Motor neuron (in vitro differentiated cells): ENCODE results near the gene TFG. TPM values are rescaled to one million over a fixed set of nuclear protein-coding genes. Genes with fewer than 3 reads are reported as not detected.

Source experiments
- ATAC-seq, 8 experiments: fragments of 200-7000 bp; cut with Tn5 transposase; replicated peaks in 6 of 8; 2 replicates each; pipeline ENCODE4 v1.8.0; 2021; ENCODE audit warnings: mild to moderate bottlenecking in 8 of 8, moderate library complexity in 8 of 8
- H3K27ac ChIP-seq, 2 donors: fragments of 250-450 bp; sonication (Bioruptor Pico); 2 replicates each; pipeline ENCODE4 v1.9.0; 2021; ENCODE audit warnings: antibody characterized with exemption in 2 of 2, mild to moderate bottlenecking in 2 of 2, moderate library complexity in 1 of 2
- H3K4me1 ChIP-seq, 2 donors: fragments of 250-450 bp; sonication (Bioruptor Pico); replicated peaks in 1 of 2; 2 replicates each; pipeline ENCODE4 v1.6.1; 2021; ENCODE audit warnings: antibody characterized with exemption in 2 of 2, mild to moderate bottlenecking in 2 of 2, moderate library complexity in 1 of 2
- H3K4me3 ChIP-seq, 5 donors: fragments of 250-450 bp; sonication (Bioruptor Pico); 2 replicates each; pipeline ENCODE4 v1.9.0; 2021; ENCODE audit warnings: antibody characterized with exemption in 5 of 5, mild to moderate bottlenecking in 5 of 5, moderate library complexity in 4 of 5
- WGBS, 10 experiments: fragments of 450-650 bp; shearing (Covaris generic); methylation state at CpG; one replicate each; pipeline ENCODE4 v1.0.0; 2022; 5-methylcytosine and 5-hydroxymethylcytosine counted together
- in situ Hi-C, 9 experiments: fragments of 400-800 bp; cut with MboI; loops; one replicate each; pipeline ENCODE4 v1.15.0; 2021; ENCODE audit warnings: low sequenced_read_pairs in 9 of 9, low pct_unique_long_range_greater_than_20kb in 2 of 9; ENCODE audit not compliant: unreplicated experiment in 9 of 9
- total RNA-seq, 8 experiments: library from RNA; unstranded; fragments of 300-600 nt; gene quantifications; 2 replicates each; pipeline versions ENCODE4 v1.2.3 to v1.2.4, GENCODE V29; 2022

Gene TFG
- total RNA-seq, 8 experiments from 2014 or later: 61.0 to 134 (median 99.2) TPM

GRCh38 chr3:100783619-100784018 is 74.3 kb downstream of the TFG start:
- in situ Hi-C loops: loop anchor here in 1 of 9 experiments (25.0 kb wide), 1 partner anchor 321 kb away; no protein-coding TSS in a partner anchor
- 33 to 100% (median 71%) methylated on average over 1 to 3 of the region's 3 CpGs; no CpG with 5 or more reads in 1 of the 10 experiments for WGBS, 10 experiments
- Histone ChIP-seq H3K4me1 (no peaks in the 10 kb centered on the region), H3K27ac (no peak overlapping the region), H3K4me3 (no peak overlapping the region)
- no peak for ATAC-seq

GRCh38 chr3:100789579-100789978 is 80.3 kb downstream of the TFG start:
- H3K27ac ChIP-seq: no peak overlapping the region
- in situ Hi-C loops: loop anchor here in 1 of 9 experiments (25.0 kb wide), 1 partner anchor 327 kb away; no protein-coding TSS in a partner anchor
- H3K4me1 ChIP-seq: peaks cover 0 to 10% of the 10 kb centered on the region in 2 donors
- H3K4me3 ChIP-seq: no peak overlapping the region
- WGBS, 10 experiments: 0 to 94% (median 6%) methylated on average over 1 to 2 of the region's 2 CpGs; no CpG with 5 or more reads in 3 of the 10 experiments
- ATAC-seq: peak in 3 of 8 experiments; percentile 24 to 87 (median 84)

GRCh38 chr3:100796556-100796955 is 87.3 kb downstream of the TFG start:
- no peak overlapping the region for H3K4me3 ChIP-seq
- H3K4me1 ChIP-seq: no peaks in the 10 kb centered on the region
- in situ Hi-C loops: loop anchor here in 1 of 9 experiments (25.0 kb wide), 1 partner anchor 334 kb away; no protein-coding TSS in a partner anchor
- 0 to 91% (median 37%) methylated on average over 1 to 2 of the region's 2 CpGs; no CpG with 5 or more reads in 1 of the 10 experiments for WGBS, 10 experiments
- ATAC-seq: peak in 3 of 8 experiments; percentile 32 to 53 (median 50)
- H3K27ac ChIP-seq: no peak overlapping the region

GRCh38 chr3:100798012-100798411 is 88.7 kb downstream of the TFG start:
- no peak for ATAC-seq
- Histone ChIP-seq H3K4me1 (no peaks in the 10 kb centered on the region), H3K4me3 (no peak overlapping the region), H3K27ac (no peak overlapping the region)
- WGBS, 10 experiments: 0 to 100% (median 85%) methylated on average over 1 of the region's 1 CpG; no CpG with 5 or more reads in 2 of the 10 experiments
- in situ Hi-C loops: loop anchor here in 1 of 9 experiments (25.0 kb wide), 1 partner anchor 336 kb away; no protein-coding TSS in a partner anchor

Other genes starting within 250 kb of the TFG start
- 10 to 100 TPM in 6 of 8 experiments, under 1 TPM in 2; 0.31 to 40.2 (median 23.0) TPM for gene TMEM45A, start 216.9 kb upstream of the TFG start, total RNA-seq
- under 1 TPM in 1 of 8 experiments, not detected in 7; 0.66 TPM for gene ADGRG7, start 99.9 kb upstream of the TFG start, total RNA-seq